ENCODE measurements around the gene SHKBP1. TPM values are rescaled to one million over a fixed set of nuclear protein-coding genes. Genes with fewer than 3 reads are reported as not detected.

SHKBP1 gene
- polyA plus RNA-seq, 3 donors = 234 to 324 (median 284) TPM

GRCh38 chr19:40555978-40556689 is 20.5 kb upstream of the SHKBP1 start:
- Histone ChIP-seq H4K20me1 (ENCODE audit: insufficient read depth, low read length) (no peaks in the 10 kb centered on the region), H3K9ac (ENCODE audit: insufficient read depth, low read length, poor library complexity, severe bottlenecking) (no peak overlapping the region)

GRCh38 chr19:40556953-40557530 is 19.6 kb upstream of the SHKBP1 start:
- Mint-ChIP-seq H3K4me1 (no peaks in the 10 kb centered on the region), H3K36me3 (peaks cover 0 to 1% of the 10 kb centered on the region in 2 donors), H3K27me3 (ENCODE audit: low read depth in 3 of 3) (peaks cover 30 to 43% (median 43%) of the 10 kb centered on the region in 3 donors), H3K27ac (no peak overlapping the region), H3K9me3 (peaks cover 0 to 5% (median 0%) of the 10 kb centered on the region in 7 donors), H3K4me3 (no peak overlapping the region)
- Histone ChIP-seq H3K27me3 (ENCODE audit: control insufficient read depth in 2 of 2, insufficient read depth in 2 of 2, low read length in 2 of 2) (peaks cover 19 to 33% of the 10 kb centered on the region in 2 donors), H3K4me1 (ENCODE audit: control insufficient read depth in 1 of 2, insufficient read depth in 2 of 2, low read length in 2 of 2) (no peaks in the 10 kb centered on the region), H3K4me3 (replicated peaks in 1 of 3; ENCODE audit: low read depth in 2 of 3, low read length in 3 of 3) (no peak overlapping the region), H3K36me3 (replicated peaks in 1 of 2; ENCODE audit: control insufficient read depth in 1 of 2, insufficient read depth in 2 of 2, low read length in 2 of 2) (no peaks in the 10 kb centered on the region), H3K4me2 (replicated peaks; ENCODE audit: extremely low read depth, low read length, poor library complexity, severe bottlenecking) (no peak overlapping the region), H3K27ac (ENCODE audit: low read depth in 1 of 2, low read length in 2 of 2) (no peak overlapping the region), H3K9me3 (replicated peaks in 1 of 2; ENCODE audit: control insufficient read depth in 1 of 2, insufficient read depth in 1 of 2, low read length in 2 of 2) (no peaks in the 10 kb centered on the region), H2AFZ (ENCODE audit: insufficient read depth, low read depth, low read length, poor library complexity, severe bottlenecking) (no peak overlapping the region), H4K20me1 (ENCODE audit: insufficient read depth, low read length) (no peaks in the 10 kb centered on the region), H3K9ac (ENCODE audit: insufficient read depth, low read length, poor library complexity, severe bottlenecking) (no peak overlapping the region), H3K79me2 (ENCODE audit: insufficient read depth, low read length) (no peaks in the 10 kb centered on the region)
- TF ChIP-seq CTCF (IDR thresholded peaks at IDR 0.05) = no peak
- DNase-seq = no peak
- 91% methylated on average over 24 of the region's 24 CpGs for WGBS (ENCODE audit: insufficient coverage)
- intact Hi-C loops (cut with micrococcal nuclease) = no loop called here

More at GRCh38 chr19:40555978-40556689, 20.5 kb upstream of the SHKBP1 start:
- Mint-ChIP-seq H3K4me1 (no peaks in the 10 kb centered on the region), H3K27ac (no peak overlapping the region), H3K36me3 (peaks cover 0 to 1% of the 10 kb centered on the region in 2 donors), H3K4me3 (no peak overlapping the region), H3K27me3 (ENCODE audit: low read depth in 3 of 3) (peaks cover 30 to 51% (median 50%) of the 10 kb centered on the region in 3 donors), H3K9me3 (peaks cover 0 to 5% (median 0%) of the 10 kb centered on the region in 7 donors)
- Histone ChIP-seq H3K4me2 (replicated peaks; ENCODE audit: extremely low read depth, low read length, poor library complexity, severe bottlenecking) (no peak overlapping the region), H3K27me3 (ENCODE audit: control insufficient read depth in 2 of 2, insufficient read depth in 2 of 2, low read length in 2 of 2) (peaks cover 19 to 33% of the 10 kb centered on the region in 2 donors), H3K4me3 (replicated peaks in 1 of 3; ENCODE audit: low read depth in 2 of 3, low read length in 3 of 3) (no peak overlapping the region), H3K27ac (ENCODE audit: low read depth in 1 of 2, low read length in 2 of 2) (no peak overlapping the region), H3K9me3 (replicated peaks in 1 of 2; ENCODE audit: control insufficient read depth in 1 of 2, insufficient read depth in 1 of 2, low read length in 2 of 2) (no peaks in the 10 kb centered on the region), H3K36me3 (replicated peaks in 1 of 2; ENCODE audit: control insufficient read depth in 1 of 2, insufficient read depth in 2 of 2, low read length in 2 of 2) (no peaks in the 10 kb centered on the region), H2AFZ (ENCODE audit: insufficient read depth, low read depth, low read length, poor library complexity, severe bottlenecking) (no peak overlapping the region), H3K79me2 (ENCODE audit: insufficient read depth, low read length) (no peaks in the 10 kb centered on the region), H3K4me1 (ENCODE audit: control insufficient read depth in 1 of 2, insufficient read depth in 2 of 2, low read length in 2 of 2) (no peaks in the 10 kb centered on the region)
- WGBS (ENCODE audit: insufficient coverage) = 89% methylated on average over 14 of the region's 17 CpGs
- TF ChIP-seq CTCF (IDR thresholded peaks at IDR 0.05) = no peak
- intact Hi-C loops (cut with micrococcal nuclease) = no loop called here
- DNase-seq = no peak
